Measurements from ENCODE around the gene TAF5L.

Gene TAF5L

DNA sequence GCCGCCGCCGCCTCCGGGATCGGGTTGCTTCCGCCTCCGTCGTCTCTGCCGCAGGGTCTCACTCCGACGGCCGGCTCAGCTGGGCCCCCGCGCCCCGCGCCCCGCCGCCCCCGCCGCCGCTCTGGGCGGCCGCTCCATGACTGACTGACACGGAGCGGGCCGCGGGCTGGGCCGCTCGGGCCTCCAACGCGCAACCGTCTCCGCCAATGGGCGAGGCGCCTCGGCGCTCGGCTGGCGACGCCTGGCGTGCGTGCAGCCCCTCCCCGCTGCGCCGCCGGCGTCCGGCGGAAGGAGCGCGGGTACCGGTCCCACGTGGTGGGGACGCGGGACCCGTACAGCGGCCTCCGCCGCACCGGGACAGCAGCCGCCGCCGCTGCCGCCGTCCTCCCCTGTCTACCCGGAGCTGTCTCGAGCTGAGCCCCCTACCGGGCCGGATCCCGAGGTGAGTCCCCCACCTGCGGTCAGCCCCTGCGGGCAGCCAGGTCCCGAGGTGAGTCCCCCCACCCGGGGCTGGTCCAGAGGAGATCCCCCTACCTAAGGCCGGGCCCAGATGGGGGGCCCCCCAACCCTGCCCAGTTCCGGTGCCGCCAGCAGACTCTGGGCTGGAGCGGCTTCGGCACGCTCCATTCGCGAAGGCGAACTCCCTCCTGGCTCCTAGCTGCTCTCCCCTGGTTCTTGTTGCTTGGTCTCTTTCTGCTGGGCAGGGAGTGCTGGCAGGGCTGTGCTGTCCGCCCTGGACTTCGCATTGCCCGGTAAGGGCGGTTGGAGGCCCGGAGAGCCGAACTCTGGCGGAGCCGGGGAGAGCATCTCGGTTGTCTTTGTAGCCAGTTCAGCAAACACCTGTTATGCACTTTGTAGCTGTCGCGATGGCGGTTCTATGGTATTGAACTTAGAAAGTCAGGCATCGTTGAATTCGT lies at the start of gene TAF5L, which contains the start of gene URB2:
Gene TAF5L, minus strand, starts transcription at position 208 of the 917 bp plus-strand sequence. CDS start 11,640 bp downstream, outside the sequence.
Gene URB2, plus strand, starts transcription at position 333 of the 917 bp plus-strand sequence. CDS start 1,387 bp downstream, outside the sequence.
- in situ Hi-C loops (cut with MboI; ENCODE audit: low sequenced_read_pairs, unreplicated experiment): no loop called here
- TF ChIP-seq, protein P1, sequence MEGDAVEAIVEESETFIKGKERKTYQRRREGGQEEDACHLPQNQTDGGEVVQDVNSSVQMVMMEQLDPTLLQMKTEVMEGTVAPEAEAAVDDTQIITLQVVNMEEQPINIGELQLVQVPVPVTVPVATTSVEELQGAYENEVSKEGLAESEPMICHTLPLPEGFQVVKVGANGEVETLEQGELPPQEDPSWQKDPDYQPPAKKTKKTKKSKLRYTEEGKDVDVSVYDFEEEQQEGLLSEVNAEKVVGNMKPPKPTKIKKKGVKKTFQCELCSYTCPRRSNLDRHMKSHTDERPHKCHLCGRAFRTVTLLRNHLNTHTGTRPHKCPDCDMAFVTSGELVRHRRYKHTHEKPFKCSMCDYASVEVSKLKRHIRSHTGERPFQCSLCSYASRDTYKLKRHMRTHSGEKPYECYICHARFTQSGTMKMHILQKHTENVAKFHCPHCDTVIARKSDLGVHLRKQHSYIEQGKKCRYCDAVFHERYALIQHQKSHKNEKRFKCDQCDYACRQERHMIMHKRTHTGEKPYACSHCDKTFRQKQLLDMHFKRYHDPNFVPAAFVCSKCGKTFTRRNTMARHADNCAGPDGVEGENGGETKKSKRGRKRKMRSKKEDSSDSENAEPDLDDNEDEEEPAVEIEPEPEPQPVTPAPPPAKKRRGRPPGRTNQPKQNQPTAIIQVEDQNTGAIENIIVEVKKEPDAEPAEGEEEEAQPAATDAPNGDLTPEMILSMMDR (IDR thresholded peaks at IDR 0.05; ENCODE audit: borderline replicate concordance, control extremely low read depth, extremely low read depth, insufficient read depth, missing control alignments): peak; percentile 0
- DNase-seq (ENCODE audit: low spot score): peak; percentile 97

- in situ Hi-C loops (cut with MboI; ENCODE audit: low sequenced_read_pairs, unreplicated experiment): no loop called here
- DNase-seq (ENCODE audit: low spot score): no peak
- TF ChIP-seq, protein P1 (IDR thresholded peaks at IDR 0.05; ENCODE audit: borderline replicate concordance, control extremely low read depth, extremely low read depth, insufficient read depth, missing control alignments): no peak
Measured at GRCh38 chr1:229675396-229675795, 49.5 kb upstream of the TAF5L start.

GRCh38 chr1:229674042-229674441 lies 48.1 kb upstream of the TAF5L start:
- in situ Hi-C loops (cut with MboI; ENCODE audit: low sequenced_read_pairs, unreplicated experiment): no loop called here
- DNase-seq (ENCODE audit: low spot score): no peak
- TF ChIP-seq, protein P1 (IDR thresholded peaks at IDR 0.05; ENCODE audit: borderline replicate concordance, control extremely low read depth, extremely low read depth, insufficient read depth, missing control alignments): no peak

DNA sequence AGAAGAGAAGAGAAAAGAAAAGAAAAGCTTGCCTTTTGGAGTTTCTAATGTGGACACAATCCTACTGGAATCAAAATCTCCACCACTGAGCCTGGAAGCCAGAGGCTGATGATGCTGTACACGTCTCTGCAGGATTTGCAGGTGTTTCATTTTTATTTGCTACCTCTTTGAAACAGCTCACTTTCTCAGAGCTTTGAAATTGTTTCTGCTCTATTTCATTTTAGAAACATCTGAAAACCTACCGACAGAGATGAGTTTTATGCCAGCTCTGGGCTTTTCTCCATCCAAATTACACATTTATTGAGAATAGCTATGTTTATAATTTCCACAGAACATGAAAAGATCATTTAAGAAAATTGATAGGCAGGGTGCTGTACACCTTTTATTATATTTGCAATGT lies 46.3 kb upstream of the TAF5L start:
- in situ Hi-C loops (cut with MboI; ENCODE audit: low sequenced_read_pairs, unreplicated experiment): no loop called here
- no peak for DNase-seq (ENCODE audit: low spot score)
- TF ChIP-seq, protein P1 (IDR thresholded peaks at IDR 0.05; ENCODE audit: borderline replicate concordance, control extremely low read depth, extremely low read depth, insufficient read depth, missing control alignments): no peak

- in situ Hi-C loops (cut with MboI; ENCODE audit: low sequenced_read_pairs, unreplicated experiment): no loop called here
- TF ChIP-seq, protein P1 (IDR thresholded peaks at IDR 0.05; ENCODE audit: borderline replicate concordance, control extremely low read depth, extremely low read depth, insufficient read depth, missing control alignments): no peak
- no peak for DNase-seq (ENCODE audit: low spot score)
Measured at GRCh38 chr1:229671310-229671709, 45.4 kb upstream of the TAF5L start.

DNA sequence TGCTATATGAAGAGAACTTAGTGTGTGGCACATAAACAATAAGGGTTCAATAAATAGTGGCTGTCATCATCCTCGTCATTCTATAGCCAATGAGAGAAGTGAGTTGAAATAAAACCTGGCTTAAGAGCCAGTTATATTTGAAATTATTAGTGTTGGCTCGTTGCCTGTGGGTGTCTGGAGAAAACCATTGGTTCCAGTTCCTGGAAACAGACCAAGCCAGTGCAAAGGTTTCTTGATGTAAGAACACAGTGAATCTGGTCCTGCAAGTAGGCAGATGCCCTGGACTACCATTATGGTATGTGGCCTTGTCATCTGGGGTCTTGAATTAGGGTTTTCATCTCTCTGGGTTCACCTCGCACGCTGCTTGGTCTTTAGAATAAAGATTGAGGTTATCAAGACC lies 43.4 kb upstream of the TAF5L start:
- in situ Hi-C loops (cut with MboI; ENCODE audit: low sequenced_read_pairs, unreplicated experiment): no loop called here
- TF ChIP-seq, protein P1 (IDR thresholded peaks at IDR 0.05; ENCODE audit: borderline replicate concordance, control extremely low read depth, extremely low read depth, insufficient read depth, missing control alignments): no peak
- DNase-seq (ENCODE audit: low spot score): no peak
